Cardiac fibroblast (primary cell): ENCODE data around the gene CORO6.

Source experiments
- DNase-seq, 2 donors: peaks; one replicate each; pipeline versions ENCODE4 v3.0.0 to v3.0.0-alpha.2; 2010; ENCODE audit warnings: low read depth in 2 of 2
- H3K4me3 ChIP-seq, 2 donors: replicated peaks in 1 of 2; 1 replicate in 1 of 2; 2 replicates in 1 of 2; pipeline ENCODE4 v1.5.1; 2011; ENCODE audit warnings: low read depth in 2 of 2, low read length in 2 of 2, mild to moderate bottlenecking in 2 of 2, moderate library complexity in 1 of 2
- CTCF ChIP-seq: IDR thresholded peaks from one replicate; pipeline ENCODE4 v1.5.1; 2011; ENCODE audit warnings: low read depth, mild to moderate bottlenecking, low read length, inconsistent platforms

Gene CORO6

GRCh38 chr17:29570521-29570920 is 52.2 kb downstream of the CORO6 start:
- no peak overlapping the region for H3K4me3 ChIP-seq
- DNase-seq = no peak
- no peak for TF ChIP-seq CTCF

GRCh38 chr17:29569245-29569950 is 53.3 kb downstream of the CORO6 start:
- peak in 1 of 2 donors; percentile 28 for DNase-seq
- TF ChIP-seq CTCF = no peak
- H3K4me3 ChIP-seq = peak overlapping the region; percentile 67 to 80

GRCh38 chr17:29568331-29569244 is 54.1 kb downstream of the CORO6 start, which contains the start of gene TP53I13:
TP53I13 (plus strand) TSS chr17:29568701; CDS start chr17:29568759, 58 bp downstream.
- no peak for TF ChIP-seq CTCF
- DNase-seq = peak; percentile 77 to 86
- H3K4me3 ChIP-seq = peak within 1 kb of the TSS; percentile 67 to 80

GRCh38 chr17:29567554-29568330 is 55.0 kb downstream of the CORO6 start:
- TF ChIP-seq CTCF = peak; percentile 37
- H3K4me3 ChIP-seq = peak overlapping the region; percentile 67 to 69
- peak; percentile 38 to 53 for DNase-seq

- peak overlapping the region; percentile 67 to 69 for H3K4me3 ChIP-seq
- no peak for DNase-seq
- no peak for TF ChIP-seq CTCF
Observed at GRCh38 chr17:29567304-29567553, 55.5 kb downstream of the CORO6 start.

GRCh38 chr17:29566473-29567303 is 56.0 kb downstream of the CORO6 start, which contains the start of gene ABHD15:
ABHD15 (minus strand) TSS chr17:29567037; CDS start chr17:29566966, 71 bp downstream.
- DNase-seq = peak; percentile 48 to 79
- peak within 1 kb of the TSS; percentile 67 to 69 for H3K4me3 ChIP-seq

More at GRCh38 chr17:29566473-29567303, 56.0 kb downstream of the CORO6 start, which contains the start of gene ABHD15:
- TF ChIP-seq CTCF = no peak
